ENCODE measurements around the gene SPEF1.
"Not testable (repeated sequence)": the region's sequence is repeated elsewhere in the genome, so short reads cannot be mapped to it uniquely, and the experiment has no call there.

Gene SPEF1

DNA sequence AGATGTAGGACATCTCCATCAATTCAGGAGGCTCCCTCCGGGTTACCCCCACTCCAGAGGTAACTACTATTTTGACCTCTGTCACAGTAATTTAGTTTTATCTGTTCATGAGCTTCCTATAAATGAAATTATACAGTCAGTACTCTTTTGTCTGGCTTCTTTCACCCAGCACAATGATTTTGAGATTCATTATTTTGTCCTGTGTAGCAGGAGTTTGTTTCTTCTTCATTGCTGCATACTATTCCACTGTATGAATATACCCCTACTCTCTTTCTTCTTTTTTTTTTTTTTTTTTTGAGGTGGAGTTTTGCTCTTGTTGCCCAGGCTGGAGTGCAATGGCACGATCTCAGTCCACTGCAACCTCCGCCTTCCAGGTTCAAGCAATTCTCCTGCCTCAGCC is 27.3 kb upstream of the SPEF1 start:
- no peak for DNase-seq

DNA sequence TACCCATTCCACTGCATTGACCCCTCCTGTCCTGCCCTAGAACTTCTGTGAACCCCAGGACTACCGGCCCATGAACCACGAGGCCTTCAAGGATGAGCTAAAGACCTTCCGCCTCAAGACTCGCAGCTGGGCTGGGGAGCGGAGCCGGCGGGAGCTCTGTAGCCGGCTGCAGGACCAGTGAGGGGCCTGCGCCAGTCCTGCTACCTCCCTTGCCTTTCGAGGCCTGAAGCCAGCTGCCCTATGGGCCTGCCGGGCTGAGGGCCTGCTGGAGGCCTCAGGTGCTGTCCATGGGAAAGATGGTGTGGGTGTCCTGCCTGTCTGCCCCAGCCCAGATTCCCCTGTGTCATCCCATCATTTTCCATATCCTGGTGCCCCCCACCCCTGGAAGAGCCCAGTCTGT is 23.5 kb upstream of the SPEF1 start:
- DNase-seq = no peak

DNA sequence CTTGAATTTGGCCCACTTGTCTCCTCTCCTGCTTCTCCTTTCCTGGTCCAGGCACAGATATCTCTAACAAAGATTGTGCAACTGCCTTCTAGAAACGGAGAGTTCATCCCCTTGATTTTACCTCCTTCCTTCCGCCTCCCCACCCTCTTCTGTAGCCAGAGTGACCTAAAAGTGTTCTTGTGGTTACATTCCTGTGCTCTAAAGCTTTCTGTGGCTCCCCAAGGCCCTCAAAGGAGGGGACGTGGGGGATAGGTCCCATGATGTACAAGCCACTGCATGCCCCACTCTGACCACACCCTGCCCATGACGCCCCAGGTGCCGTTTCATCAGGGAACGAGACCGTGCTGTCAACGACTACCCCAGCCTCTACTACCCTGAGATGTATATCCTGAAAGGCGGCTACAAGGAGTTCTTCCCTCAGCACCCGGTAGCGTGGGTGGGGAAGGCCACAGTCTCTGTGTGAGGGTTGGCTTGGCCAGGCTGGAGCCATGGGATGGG is 23.1 kb upstream of the SPEF1 start:
- DNase-seq = no peak

DNA sequence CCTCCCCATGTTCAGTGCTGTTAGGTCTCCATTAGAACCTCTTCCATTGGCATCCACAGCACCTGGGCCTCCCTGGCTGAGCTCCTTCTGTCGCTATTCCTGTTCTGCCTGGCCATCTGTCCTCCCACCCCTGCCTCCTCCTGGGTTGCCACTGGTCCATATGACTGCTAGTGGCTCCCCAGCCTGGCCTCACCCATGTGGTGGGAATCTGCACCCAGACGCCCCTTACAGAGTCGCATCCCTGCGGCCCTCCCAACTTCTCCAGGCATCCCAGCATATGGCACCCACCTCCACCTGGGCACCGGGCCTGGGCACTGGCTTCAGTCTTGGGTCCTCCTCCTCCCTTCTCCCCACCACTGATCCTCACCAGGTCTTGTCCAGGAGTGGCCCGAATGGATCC is 22.6 kb upstream of the SPEF1 start:
- DNase-seq = no peak

DNA sequence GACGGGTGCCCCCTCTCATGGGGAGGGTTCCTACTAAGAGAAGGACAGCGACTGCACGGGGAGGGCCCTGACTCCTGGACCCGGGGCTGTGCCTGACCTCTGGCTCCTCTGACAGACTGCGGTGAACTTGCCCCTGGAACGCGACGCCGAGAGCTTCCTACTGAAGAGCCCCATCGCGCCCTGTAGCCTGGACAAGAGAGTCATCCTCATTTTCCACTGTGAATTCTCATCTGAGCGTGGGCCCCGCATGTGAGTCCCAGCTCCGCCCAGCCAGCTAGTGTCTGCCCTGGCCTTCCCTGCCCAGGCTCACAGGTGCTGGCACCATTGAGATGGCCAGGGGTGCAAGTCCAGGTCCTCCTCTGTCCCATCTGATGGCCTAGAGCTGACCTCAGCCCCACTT is 22.0 kb upstream of the SPEF1 start:
- DNase-seq = no peak

DNA sequence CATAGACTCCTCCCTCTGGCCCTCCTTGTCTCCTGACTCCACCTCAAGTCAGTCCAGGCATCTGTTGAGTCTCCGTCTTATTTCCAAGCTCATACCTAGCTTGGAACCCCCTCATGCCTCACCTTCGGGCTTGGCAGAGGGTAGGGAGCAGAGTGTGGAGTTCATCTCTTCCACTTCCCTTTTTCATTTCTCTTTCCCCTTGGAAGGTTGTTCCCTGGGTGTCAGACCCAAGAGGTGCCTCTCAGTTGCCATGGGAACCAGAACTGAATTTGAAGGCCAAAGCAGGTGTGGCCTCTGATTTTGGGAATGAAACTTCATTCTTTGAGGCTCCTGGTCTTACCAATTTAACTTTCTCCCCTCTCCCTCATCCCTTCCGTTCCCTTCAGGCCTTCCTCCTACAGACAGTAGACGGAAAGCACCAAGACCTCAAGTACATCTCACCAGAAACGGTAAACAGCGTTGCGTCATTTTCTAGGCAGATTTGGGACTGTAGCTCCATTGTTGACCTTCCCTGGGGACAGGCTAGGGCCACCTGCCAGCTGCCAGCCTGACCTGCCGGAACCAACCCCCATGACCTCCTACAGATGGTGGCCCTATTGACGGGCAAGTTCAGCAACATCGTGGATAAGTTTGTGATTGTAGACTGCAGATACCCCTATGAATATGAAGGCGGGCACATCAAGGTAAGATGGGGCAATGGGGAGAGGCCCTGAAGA is 21.4 kb upstream of the SPEF1 start:
- no peak for DNase-seq

DNA sequence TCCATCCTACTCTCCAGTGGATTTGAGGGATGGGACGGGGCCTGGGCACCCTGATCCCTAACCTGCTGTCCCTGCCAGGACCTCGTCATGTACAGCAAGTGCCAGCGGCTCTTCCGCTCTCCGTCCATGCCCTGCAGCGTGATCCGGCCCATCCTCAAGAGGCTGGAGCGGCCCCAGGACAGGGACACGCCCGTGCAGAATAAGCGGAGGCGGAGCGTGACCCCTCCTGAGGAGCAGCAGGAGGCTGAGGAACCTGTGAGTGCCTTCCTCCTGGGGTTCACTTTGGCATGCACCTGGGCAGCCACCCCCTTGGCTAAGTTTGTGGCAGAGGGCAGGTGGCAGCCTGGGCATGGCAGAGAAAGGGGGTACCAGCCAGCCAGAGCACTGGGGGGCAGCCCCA is 20.6 kb upstream of the SPEF1 start:
- DNase-seq = no peak

DNA sequence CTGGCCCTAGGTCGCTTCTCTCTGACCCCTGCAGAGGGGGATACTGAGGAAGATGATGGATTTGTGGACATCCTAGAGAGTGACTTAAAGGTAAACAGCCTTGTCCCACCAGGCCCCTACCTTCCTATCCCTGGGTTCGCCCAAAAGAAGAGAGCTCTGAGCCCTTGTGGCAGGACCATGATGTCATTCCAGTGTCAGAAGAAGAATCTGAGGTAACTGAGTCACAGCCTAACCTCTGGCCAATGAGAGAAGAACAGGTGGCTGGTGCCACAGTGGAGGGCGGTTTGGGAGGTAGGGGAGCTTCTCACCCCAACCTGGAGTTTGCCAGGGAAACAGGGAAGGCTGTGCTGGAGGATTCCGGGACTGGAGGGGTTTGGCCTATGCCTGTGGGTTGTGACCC is 20.1 kb upstream of the SPEF1 start:
- no peak for DNase-seq

DNA sequence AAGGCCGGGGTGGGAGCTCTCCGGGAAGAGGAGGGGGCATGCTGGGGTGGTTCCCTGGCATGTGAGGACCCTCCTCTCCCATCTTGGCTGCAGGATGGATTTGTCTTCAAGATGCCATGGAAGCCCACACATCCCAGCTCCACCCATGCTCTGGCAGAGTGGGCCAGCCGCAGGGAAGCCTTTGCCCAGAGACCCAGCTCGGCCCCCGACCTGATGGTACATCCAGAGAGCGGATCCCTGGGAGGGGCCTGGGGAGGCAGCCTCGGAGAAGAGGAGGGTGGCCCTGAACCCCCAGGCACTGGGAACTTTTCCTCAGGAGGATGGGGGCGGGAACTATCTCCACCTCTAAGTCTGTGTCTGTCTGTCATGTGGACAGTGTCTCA is 19.6 kb upstream of the SPEF1 start:
- no peak for DNase-seq

DNA sequence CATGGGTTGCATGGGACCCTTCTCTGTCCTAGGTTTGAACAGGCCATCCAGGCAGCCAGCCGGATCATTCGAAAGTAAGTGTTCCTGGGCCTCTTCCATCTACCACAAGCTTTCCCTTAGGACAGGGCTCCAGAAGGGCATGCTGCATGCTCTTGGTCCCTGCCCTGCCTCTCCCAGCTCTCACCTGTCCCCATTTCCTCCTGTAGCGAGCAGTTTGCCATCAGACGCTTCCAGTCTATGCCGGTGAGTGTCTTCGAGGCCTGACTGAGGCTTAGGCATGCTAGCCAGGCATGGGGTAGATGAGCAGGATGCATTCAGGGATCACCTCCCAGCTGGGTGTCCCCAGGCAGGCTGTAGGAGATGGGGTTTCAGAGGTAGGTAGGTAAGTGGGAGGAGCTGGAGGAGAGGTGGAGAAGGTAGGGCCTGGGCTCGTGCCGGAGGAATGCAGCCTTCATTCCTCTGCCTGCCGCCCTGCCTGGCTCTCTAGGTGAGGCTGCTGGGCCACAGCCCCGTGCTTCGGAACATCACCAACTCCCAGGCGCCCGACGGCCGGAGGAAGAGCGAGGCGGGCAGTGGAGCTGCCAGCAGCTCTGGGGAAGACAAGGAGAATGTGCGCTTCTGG is 19.1 kb upstream of the SPEF1 start:
- peak; percentile 54 for DNase-seq

DNA sequence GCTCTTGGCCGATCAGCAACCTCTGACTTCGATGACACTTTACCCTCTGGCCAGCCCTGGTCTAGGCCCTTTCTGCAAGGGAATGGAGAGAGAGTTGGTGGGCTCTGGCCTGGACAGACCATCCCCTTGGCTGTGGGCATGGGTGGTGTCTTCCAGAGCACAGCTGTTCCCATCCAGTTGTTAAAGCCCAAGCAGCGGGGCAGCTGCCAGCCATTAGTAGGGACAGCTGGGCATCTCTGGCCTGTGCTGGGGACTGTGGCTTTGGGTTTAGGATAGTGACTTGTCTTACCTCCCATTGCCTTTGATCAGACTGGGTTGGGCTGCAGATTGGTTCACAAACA is 17.6 kb upstream of the SPEF1 start:
- DNase-seq = no peak

DNA sequence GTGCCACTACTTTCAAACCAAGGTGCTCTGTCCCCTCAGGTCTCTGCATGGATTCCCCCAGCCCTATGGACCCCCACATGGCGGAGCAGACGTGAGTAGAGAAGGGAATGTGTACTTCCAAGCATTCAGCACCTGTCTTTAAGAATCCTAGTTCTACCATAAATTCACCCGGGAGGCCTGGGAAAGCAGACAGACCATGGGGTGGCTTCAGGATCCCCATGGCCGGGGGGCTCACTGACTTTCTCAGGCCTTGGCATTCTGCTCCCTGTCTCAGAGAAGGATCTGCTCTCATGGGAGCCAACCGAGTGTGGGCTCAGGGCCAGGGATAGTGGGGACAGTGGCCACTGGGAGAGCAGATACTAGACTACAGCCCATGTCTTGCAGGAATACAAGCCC is 17.1 kb upstream of the SPEF1 start:
- DNase-seq = no peak

DNA sequence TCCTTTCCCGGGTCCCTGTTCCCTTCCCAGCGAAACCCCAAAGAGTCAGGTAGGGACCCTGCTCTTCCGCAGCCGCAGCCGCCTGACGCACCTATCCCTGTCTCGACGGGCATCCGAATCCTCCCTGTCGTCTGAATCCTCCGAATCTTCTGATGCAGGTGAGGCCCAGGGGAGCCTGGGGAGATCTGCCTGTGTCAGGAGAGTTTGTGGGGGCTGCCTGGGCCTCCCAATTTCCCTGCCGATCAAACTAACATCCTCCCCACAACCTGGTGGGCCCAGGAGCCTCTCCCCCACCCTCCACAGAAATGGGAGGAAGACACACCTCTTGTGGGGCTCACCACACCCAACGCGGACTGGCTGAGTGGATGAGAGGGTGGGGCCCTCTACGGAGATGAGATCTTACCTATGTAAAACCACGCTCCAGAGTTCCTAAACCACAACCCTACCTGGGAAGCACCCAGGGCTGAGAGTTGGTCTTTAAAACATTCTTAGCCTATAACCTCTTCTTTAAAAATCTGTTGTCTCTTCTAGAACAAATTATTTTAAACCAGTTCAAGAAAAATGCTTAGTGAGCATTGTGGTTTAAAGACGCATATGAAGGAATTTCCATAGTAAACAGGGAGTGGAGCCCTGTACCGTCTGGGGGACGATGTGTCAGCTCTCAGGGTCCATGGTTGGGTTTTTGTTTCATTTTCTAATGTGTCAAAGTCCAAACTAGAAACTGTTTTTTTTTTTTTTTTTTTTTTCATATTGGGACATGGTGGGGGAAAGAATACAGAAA is 16.5 kb upstream of the SPEF1 start:
- DNase-seq = peak; percentile 30

DNA sequence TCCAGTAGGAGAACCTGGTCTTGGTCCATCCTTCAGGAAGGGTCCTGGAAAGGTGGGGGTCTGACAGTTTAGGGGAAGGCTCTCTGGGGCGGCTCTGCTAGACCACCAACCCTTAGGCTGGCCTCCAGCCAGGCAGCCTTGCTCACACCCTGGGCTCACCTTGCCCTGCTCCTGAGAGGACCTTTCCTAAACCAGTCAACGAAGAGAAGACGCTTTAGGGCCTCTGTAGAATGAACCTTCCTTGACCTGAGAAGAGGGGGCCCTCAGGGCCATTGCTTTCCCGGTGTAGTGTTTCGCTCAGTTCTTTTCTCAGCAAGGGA is 15.9 kb upstream of the SPEF1 start:
- no peak for DNase-seq

DNA sequence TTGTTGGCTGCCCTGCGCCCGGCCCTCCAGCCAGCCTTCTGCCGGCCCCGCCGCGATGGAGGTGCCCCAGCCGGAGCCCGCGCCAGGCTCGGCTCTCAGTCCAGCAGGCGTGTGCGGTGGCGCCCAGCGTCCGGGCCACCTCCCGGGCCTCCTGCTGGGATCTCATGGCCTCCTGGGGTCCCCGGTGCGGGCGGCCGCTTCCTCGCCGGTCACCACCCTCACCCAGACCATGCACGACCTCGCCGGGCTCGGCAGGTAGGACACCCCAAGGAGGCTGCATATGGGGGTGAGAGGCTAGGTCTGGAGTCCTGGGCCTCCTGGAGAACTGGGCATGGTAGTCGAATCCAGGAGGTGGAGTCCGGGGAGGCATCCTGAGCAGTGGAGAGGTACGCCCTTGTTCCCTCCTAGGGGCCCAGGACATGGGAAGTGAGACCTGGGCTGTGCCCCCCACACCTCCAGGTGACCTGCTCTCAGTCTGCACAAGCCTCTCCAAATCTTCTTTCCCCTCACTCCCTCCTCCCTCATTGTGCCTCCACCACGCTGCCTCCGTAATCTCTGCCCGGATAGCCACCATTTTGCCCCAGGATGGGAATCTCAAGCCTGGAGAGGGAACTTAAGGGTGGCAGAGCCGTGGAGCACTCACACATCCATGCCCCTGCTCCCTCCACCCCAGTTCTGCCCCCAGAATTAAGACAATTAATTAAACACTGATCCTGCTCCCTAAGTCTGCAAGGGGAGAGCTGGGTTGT is 15.4 kb upstream of the SPEF1 start:
- no peak for DNase-seq

DNA sequence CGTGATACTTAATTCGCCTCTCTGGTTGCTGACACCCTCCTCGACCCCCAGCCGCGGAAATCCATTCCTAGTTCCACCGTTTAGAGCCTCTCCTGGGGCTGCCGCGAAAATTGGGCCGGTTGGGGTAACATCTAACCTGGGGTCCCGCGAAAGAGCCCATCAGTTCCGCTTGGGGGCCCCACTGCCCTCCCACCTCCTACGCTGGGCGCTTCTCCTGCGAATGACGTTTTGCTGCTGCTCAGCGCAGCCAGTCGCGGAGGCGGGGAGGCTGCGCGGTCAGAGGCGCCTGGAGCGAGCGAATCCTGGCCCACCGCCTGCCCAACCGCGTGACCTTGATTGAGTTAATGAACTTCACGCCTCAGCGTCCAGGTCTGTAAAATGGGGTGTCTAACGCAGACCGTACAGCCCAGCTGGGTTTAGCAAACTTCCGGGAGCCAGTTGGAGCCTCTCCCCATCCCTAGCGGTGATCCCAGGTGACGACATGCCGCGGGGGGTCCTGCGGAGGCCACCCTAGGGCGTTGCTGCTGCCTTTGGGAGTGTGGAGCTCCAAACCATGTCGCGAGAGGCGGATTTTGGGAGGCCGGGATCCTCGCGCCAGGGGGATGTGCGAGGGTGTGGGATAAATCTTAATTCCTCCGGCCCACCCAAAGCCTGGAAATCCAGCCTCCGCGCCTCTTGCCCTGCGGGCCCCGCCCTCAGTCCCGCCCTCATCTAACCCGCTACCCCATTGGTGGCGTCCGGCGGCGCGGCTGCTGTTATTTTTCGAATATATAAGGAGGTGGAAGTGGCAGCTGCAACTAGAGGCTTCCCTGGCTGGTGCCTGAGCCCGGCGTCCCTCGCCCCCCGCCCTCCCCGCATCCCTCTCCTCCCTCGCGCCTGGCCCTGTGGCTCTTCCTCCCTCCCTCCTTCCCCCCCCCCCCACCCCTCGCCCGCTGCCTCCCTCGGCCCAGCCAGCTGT is 14.5 kb upstream of the SPEF1 start, which contains the start of gene CDC25B:
TSS of gene CDC25B (plus strand) at position 800 of the 958 bp plus-strand sequence. CDS start 222 bp downstream, outside the sequence.
- peak; percentile 87 for DNase-seq

DNA sequence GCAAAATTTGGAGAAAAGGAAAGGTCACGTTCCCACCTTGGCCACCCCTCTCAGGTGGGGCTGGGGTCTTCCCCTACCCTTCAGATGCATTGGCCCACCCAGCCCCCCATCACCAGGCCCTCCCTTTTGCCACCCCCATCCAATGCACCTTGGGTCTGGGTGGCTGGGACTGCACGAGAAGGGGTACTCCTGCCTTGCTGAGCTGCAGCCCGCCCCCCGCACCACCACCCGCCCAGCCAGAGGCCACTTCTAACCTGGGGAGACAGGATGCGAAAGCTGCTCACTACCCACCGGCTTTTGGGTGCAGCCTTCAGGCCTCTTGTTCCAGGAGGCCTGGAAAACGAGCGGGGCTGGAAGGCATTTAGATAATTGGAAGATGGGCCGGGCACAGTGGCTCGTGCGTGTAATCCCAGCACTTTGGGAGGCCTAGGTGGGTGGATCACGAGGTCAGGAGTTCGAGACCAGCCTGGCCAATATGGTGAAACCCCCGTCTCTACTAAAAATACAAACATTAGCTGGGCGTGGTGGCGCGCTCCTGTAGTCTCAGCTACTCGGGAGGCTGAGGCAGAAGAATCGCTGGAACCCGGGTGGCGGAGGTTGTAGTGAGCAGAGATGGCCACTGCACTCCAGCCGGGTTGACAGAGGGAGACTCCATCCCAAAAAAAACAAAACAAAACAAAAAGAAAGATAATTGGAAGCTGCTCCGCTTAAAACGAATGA is 13.6 kb upstream of the SPEF1 start:
- no peak for DNase-seq

DNA sequence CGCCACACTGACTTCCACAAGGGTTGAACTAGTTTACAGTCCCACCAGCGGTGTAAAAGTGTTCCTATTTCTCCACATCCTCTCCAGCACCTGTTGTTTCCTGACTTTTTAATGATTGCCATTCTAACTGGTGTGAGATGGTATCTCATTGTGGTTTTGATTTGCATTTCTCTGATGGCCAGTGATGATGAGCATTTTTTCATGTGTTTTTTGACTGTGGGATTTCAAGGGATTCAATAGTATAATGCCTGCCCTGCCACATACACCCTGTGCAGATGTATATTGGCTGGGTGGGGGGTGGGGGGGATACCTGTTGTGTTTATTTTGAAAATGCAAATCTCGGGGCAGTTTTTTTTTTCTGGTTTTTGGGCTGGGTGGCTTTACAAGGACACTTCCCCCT is 12.9 kb upstream of the SPEF1 start:
- not testable (repeated sequence) for DNase-seq

DNA sequence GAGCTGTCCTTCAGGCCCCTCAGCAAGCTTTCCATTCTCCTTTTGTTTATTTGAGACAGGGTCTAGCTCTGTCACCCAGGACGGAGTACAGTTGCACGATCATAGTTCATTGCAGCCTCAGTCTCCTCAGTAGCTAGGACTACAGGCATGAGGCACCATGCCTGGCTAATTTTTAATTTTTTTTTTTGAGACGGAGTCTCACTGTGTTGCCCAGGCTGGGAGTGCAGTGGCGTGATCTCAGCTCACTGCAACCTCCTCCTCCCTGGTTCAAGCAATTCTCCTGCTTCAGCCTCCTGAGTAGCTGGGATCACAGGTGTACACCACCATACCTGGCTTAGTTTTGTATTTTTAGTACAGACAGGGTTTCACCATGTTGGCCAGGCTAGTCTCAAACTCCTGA is 8.0 kb upstream of the SPEF1 start:
- not testable (repeated sequence) for DNase-seq

DNA sequence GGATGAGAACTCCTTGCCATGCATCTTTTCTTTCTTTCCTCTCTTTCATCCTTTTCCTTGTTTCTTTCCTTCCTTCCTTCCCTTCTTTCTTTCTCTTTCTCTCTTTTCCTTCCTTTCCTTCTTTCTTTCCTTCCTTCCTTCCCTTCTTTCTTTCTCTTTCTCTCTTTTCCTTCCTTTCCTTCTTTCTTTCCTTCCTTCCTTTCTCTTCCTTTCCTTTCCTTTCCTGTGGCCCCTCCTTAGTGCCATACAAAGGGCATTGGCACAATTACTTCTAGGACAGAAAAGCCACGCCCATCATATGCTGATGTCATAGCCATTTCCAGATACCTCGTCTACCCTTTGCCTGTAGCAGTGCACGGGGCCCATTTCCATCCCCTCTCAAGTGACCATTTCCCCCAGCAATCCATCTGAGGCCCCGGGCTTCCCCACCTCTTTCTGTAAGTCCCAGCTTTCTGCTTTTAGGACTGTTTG is 7.5 kb upstream of the SPEF1 start:
- DNase-seq = no peak

DNA sequence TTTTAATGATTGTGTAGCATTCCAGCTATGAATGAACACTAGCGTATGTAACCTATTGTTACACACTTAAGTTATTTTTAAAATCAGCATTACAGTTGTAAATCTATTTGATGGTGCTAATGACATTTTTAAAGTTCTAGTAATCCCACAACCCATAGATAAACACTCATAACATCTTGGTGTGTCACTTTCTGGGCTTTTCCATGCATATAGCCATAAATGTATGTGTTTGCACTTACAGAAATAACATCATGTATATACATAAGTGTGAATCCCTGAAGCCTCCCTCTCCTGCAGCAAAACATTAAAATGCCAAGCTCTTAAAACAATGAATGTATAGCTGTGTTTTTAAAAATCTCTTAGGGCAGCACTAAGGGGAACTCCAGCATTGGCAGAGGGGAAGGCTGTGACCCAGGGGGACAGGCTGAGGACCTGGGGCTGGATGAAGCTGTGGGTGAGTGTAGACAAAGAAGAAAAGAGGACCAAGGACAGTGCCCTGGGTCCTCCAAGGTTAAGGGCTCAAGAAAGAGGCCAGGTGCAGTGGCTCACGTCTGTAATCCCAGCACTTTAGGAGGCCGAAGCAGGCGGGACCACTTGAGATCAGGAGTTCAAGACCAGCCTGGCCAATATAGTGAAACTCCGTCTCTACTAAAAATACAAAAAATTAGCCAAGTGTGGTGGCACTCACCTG is 6.2 kb upstream of the SPEF1 start:
- DNase-seq = no peak

All from DMS79 treated with DMSO at 0.1 percent for 48 hours (cell line).